Tibial nerve (tissue), 4 donors: ENCODE results near the gene STX18. TPM values are rescaled to one million over a fixed set of nuclear protein-coding genes. Genes with fewer than 3 reads are reported as not detected.

ENCODE experiments used
- DNase-seq, 2 donors: peaks; one replicate each; pipeline ENCODE4 v3.0.0-alpha.2; 2019; ENCODE audit warnings: low spot score in 2 of 2
- H3K27ac ChIP-seq, 4 donors: fragments of 200-600 bp; sonication (generic) in 3 of 4; one replicate each; pipeline ENCODE4 v1.5.1; 2017 to 2019; ENCODE audit warnings: mild to moderate bottlenecking in 1 of 4
- H3K27me3 ChIP-seq, 2 donors: fragments of 200-600 bp; sonication (generic) in 1 of 2; one replicate each; pipeline versions ENCODE4 v1.5.1 to v1.6.0; 2017 to 2019
- H3K36me3 ChIP-seq, 3 donors: fragments of 200-600 bp; sonication (generic); one replicate each; pipeline ENCODE4 v1.5.1; 2018 to 2019
- H3K4me1 ChIP-seq, 4 donors: fragments of 200-600 bp; sonication (generic) in 3 of 4; one replicate each; pipeline ENCODE4 v1.5.1; 2017 to 2019
- H3K4me3 ChIP-seq, 4 donors: fragments of 200-600 bp; sonication (generic) in 3 of 4; one replicate each; pipeline ENCODE4 v1.5.1; 2017 to 2019; ENCODE audit warnings: mild to moderate bottlenecking in 1 of 4, moderate library complexity in 1 of 4
- H3K9me3 ChIP-seq, 4 donors: fragments of 200-600 bp; sonication (generic) in 3 of 4; one replicate each; pipeline ENCODE4 v1.5.1; 2017 to 2019
- CTCF ChIP-seq, 5 experiments: fragments of 200-600 bp in 3 of 5; fragments of 450-650 bp in 2 of 5; sonication (generic) in 3 of 5; IDR thresholded peaks; one replicate each; pipeline ENCODE4 v1.5.1; 2016 to 2019; ENCODE audit warnings: antibody characterized with exemption in 5 of 5, mild to moderate bottlenecking in 3 of 5, moderate library complexity in 2 of 5
- EP300 ChIP-seq, 2 donors: sonication (generic); formaldehyde crosslinking; IDR thresholded peaks; one replicate each; pipeline ENCODE4 v1.6.1; 2017; ENCODE audit warnings: antibody characterized with exemption in 2 of 2, mild to moderate bottlenecking in 1 of 2
- POLR2A ChIP-seq, 2 donors: fragments of 450-650 bp; IDR thresholded peaks; one replicate each; pipeline ENCODE4 v1.6.1; 2017; ENCODE audit warnings: antibody characterized with exemption in 2 of 2, mild to moderate bottlenecking in 2 of 2, moderate library complexity in 2 of 2
- whole genome bisulfite sequencing, 2 donors: methylation state at CpG; one replicate each; pipeline ENCODE4 v1.1.5; 2018; 5-methylcytosine and 5-hydroxymethylcytosine counted together
- total RNA-seq, 4 donors: library from RNA; depleted of rRNA; stranded (reverse); fragments of >200 nt; gene quantifications; one replicate each; pipeline ENCODE4 v1.1.0, GENCODE V29; 2016

The STX18 gene
- total RNA-seq, 4 donors from 2014 or later: 16.5 to 37.5 (median 21.4) TPM

GRCh38 chr4:4488405-4489404, 53.1 kb downstream of the STX18 start:
- DNase-seq: peak; percentile 33 to 74
- TF ChIP-seq EP300 (IDR thresholded peaks at IDR 0.05): no peak
- peak; percentile 70 to 84 (median 77) for TF ChIP-seq CTCF (IDR thresholded peaks at IDR 0.05)
- H3K27ac ChIP-seq: no peak overlapping the region
- WGBS, 2 donors: 30 to 38% methylated on average over 6 of the region's 6 CpGs
- no peaks in the 10 kb centered on the region for H3K27me3 ChIP-seq
- H3K4me3 ChIP-seq: no peak overlapping the region
- H3K9me3 ChIP-seq: no peaks in the 10 kb centered on the region
- no peaks in the 10 kb centered on the region for H3K36me3 ChIP-seq
- peaks cover 0 to 16% (median 3%) of the 10 kb centered on the region in 4 donors for H3K4me1 ChIP-seq

GRCh38 chr4:4486969-4487368, 54.9 kb downstream of the STX18 start:
- Histone ChIP-seq H3K27me3 (no peaks in the 10 kb centered on the region), H3K4me3 (no peak overlapping the region), H3K27ac (no peak overlapping the region), H3K4me1 (peaks cover 0 to 7% (median 2%) of the 10 kb centered on the region in 4 donors), H3K9me3 (no peaks in the 10 kb centered on the region), H3K36me3 (no peaks in the 10 kb centered on the region)
- DNase-seq: no peak
- WGBS, 2 donors: 72 to 79% methylated on average over 3 of the region's 3 CpGs
- no peak for TF ChIP-seq POLR2A (IDR thresholded peaks at IDR 0.05)
- TF ChIP-seq CTCF (IDR thresholded peaks at IDR 0.05): no peak
- TF ChIP-seq EP300 (IDR thresholded peaks at IDR 0.05): no peak

- Histone ChIP-seq H3K27ac (no peak overlapping the region), H3K36me3 (no peaks in the 10 kb centered on the region), H3K4me1 (peaks cover 0 to 18% (median 3%) of the 10 kb centered on the region in 4 donors), H3K9me3 (no peaks in the 10 kb centered on the region), H3K27me3 (no peaks in the 10 kb centered on the region), H3K4me3 (no peak overlapping the region)
- WGBS, 2 donors: 84 to 96% methylated on average over 10 of the region's 10 CpGs
- TF ChIP-seq EP300 (IDR thresholded peaks at IDR 0.05) (no peak), CTCF (IDR thresholded peaks at IDR 0.05) (no peak), POLR2A (IDR thresholded peaks at IDR 0.05) (no peak)
- no peak for DNase-seq
These were observed 56.0 kb downstream of the STX18 start for GRCh38 chr4:4485806-4486205.

- H3K4me3 ChIP-seq: no peak overlapping the region
- no peak for DNase-seq
- peak overlapping the region in 2 of 4 donors; percentile 26 to 44 for H3K27ac ChIP-seq
These were observed 60.4 kb downstream of the STX18 start for GRCh38 chr4:4481399-4481994.

More at GRCh38 chr4:4481399-4481994, 60.4 kb downstream of the STX18 start:
- TF ChIP-seq POLR2A (IDR thresholded peaks at IDR 0.05): no peak
- no peak for TF ChIP-seq EP300 (IDR thresholded peaks at IDR 0.05)
- TF ChIP-seq CTCF (IDR thresholded peaks at IDR 0.05): no peak
- no peaks in the 10 kb centered on the region for H3K27me3 ChIP-seq
- 42 to 55% methylated on average over 3 of the region's 3 CpGs for WGBS, 2 donors
- H3K4me1 ChIP-seq: peaks cover 0 to 42% (median 8%) of the 10 kb centered on the region in 4 donors
- H3K9me3 ChIP-seq: no peaks in the 10 kb centered on the region
- no peaks in the 10 kb centered on the region for H3K36me3 ChIP-seq
